ENCODE measurements around the gene CD69. TPM values are rescaled to one million over a fixed set of nuclear protein-coding genes. Genes with fewer than 3 reads are reported as not detected.
"Not testable (repeated sequence)": the region's sequence is repeated elsewhere in the genome, so short reads cannot be mapped to it uniquely, and the experiment has no call there.

CD69 gene
- total RNA-seq, 4 donors from 2014 or later, result 4.4 to 83.3 (median 9.1) TPM

GRCh38 chr12:9742661-9743060, 18.0 kb downstream of the CD69 start:
- H3K4me1 ChIP-seq, result peaks cover 0 to 16% (median 2%) of the 10 kb centered on the region in 4 donors
- H3K36me3 ChIP-seq, result no peaks in the 10 kb centered on the region
- no peak overlapping the region for H3K4me3 ChIP-seq
- no peaks in the 10 kb centered on the region for H3K27me3 ChIP-seq
- H3K9me3 ChIP-seq, result no peaks in the 10 kb centered on the region
- TF ChIP-seq CTCF (IDR thresholded peaks at IDR 0.05), result no peak
- no peak for TF ChIP-seq POLR2A (IDR thresholded peaks at IDR 0.05)
- peak overlapping the region; percentile 49 to 71 (median 58) for H3K27ac ChIP-seq
- peak in 2 of 3 donors; percentile 44 to 73 for DNase-seq

- Histone ChIP-seq H3K9me3 (no peaks in the 10 kb centered on the region), H3K36me3 (no peaks in the 10 kb centered on the region), H3K4me1 (peaks cover 0 to 16% (median 2%) of the 10 kb centered on the region in 4 donors), H3K27ac (peak overlapping the region; percentile 49 to 71 (median 64)), H3K4me3 (no peak overlapping the region), H3K27me3 (no peaks in the 10 kb centered on the region)
- TF ChIP-seq POLR2A (IDR thresholded peaks at IDR 0.05) (no peak), CTCF (IDR thresholded peaks at IDR 0.05) (no peak)
- peak in 2 of 3 donors; percentile 85 to 91 for DNase-seq
These were observed 19.0 kb downstream of the CD69 start for GRCh38 chr12:9741726-9742125.

GRCh38 chr12:9740106-9740750, 20.5 kb downstream of the CD69 start:
- TF ChIP-seq POLR2A (IDR thresholded peaks at IDR 0.05) (no peak), CTCF (IDR thresholded peaks at IDR 0.05) (no peak)
- peak in 2 of 3 donors; percentile 55 to 73 for DNase-seq
- H3K27me3 ChIP-seq, result no peaks in the 10 kb centered on the region
- H3K4me3 ChIP-seq, result peak overlapping the region; percentile 20 to 39 (median 29)
- no peaks in the 10 kb centered on the region for H3K36me3 ChIP-seq
- peak overlapping the region in 3 of 4 donors; percentile 51 to 71 (median 70) for H3K27ac ChIP-seq
- H3K9me3 ChIP-seq, result no peaks in the 10 kb centered on the region
- peaks cover 0 to 16% (median 2%) of the 10 kb centered on the region in 4 donors for H3K4me1 ChIP-seq

- H3K27me3 ChIP-seq, DNase-seq, H3K9me3 ChIP-seq, H3K36me3 ChIP-seq: not testable (repeated sequence)
- peak overlapping the region; percentile 20 to 39 (median 29) for H3K4me3 ChIP-seq
- peak overlapping the region in 3 of 4 donors; percentile 51 to 71 (median 70) for H3K27ac ChIP-seq
- peak in 1 of 2 donors; percentile 28 for TF ChIP-seq POLR2A (IDR thresholded peaks at IDR 0.05)
- H3K4me1 ChIP-seq, result peaks cover 0 to 16% (median 2%) of the 10 kb centered on the region in 4 donors
These were observed 21.1 kb downstream of the CD69 start for GRCh38 chr12:9739404-9740105.

- peak overlapping the region in 1 of 4 donors; percentile 71 for H3K27ac ChIP-seq
- H3K4me1 ChIP-seq, result peaks cover 0 to 16% (median 2%) of the 10 kb centered on the region in 4 donors
- H3K4me3 ChIP-seq, H3K9me3 ChIP-seq, DNase-seq, H3K36me3 ChIP-seq, H3K27me3 ChIP-seq: not testable (repeated sequence)
These were observed 21.8 kb downstream of the CD69 start for GRCh38 chr12:9738905-9739304.

GRCh38 chr12:9736936-9737705, 23.6 kb downstream of the CD69 start:
- TF ChIP-seq POLR2A (IDR thresholded peaks at IDR 0.05) (no peak), CTCF (IDR thresholded peaks at IDR 0.05) (no peak)
- DNase-seq, result no peak
- H3K36me3 ChIP-seq, result no peaks in the 10 kb centered on the region
- H3K4me1 ChIP-seq, result peaks cover 0 to 5% (median 0%) of the 10 kb centered on the region in 4 donors
- H3K27ac ChIP-seq, result peak overlapping the region; percentile 13 to 64 (median 56)
- H3K4me3 ChIP-seq, result no peak overlapping the region
- no peaks in the 10 kb centered on the region for H3K9me3 ChIP-seq
- H3K27me3 ChIP-seq, result no peaks in the 10 kb centered on the region
